ENCODE data around the gene PHEX. TPM values are rescaled to one million over a fixed set of nuclear protein-coding genes. Genes with fewer than 3 reads are reported as not detected.

The PHEX gene
- total RNA-seq, 1 experiment from 2014 or later: 0.27 TPM

- H3K27me3 ChIP-seq (ENCODE audit: insufficient read depth, low read length): no peaks in the 10 kb centered on the region
- H4K20me1 ChIP-seq (ENCODE audit: insufficient read depth): no peaks in the 10 kb centered on the region
- TF ChIP-seq EGR1 (IDR thresholded peaks at IDR 0.05; ENCODE audit: low read depth) (no peak), POLR2AphosphoS5 (IDR thresholded peaks at IDR 0.05; ENCODE audit: low read depth, low read length) (no peak), MAX (IDR thresholded peaks at IDR 0.05) (no peak), CBX3 (IDR thresholded peaks at IDR 0.05; ENCODE audit: low read depth) (no peak), ZFX (IDR thresholded peaks at IDR 0.05) (no peak), FOSL1 (IDR thresholded peaks at IDR 0.05; ENCODE audit: low read depth) (no peak), REST (IDR thresholded peaks at IDR 0.05; ENCODE audit: low read depth) (no peak), ATF3 (IDR thresholded peaks at IDR 0.05) (no peak), ZNF274 (IDR thresholded peaks at IDR 0.05; ENCODE audit: low read depth, low read length) (no peak), TCF7L2 (IDR thresholded peaks at IDR 0.05; ENCODE audit: borderline replicate concordance, extremely low read depth, insufficient read depth, insufficient read length) (no peak), POLR2A (IDR thresholded peaks at IDR 0.05; ENCODE audit: borderline replicate concordance, extremely low read depth, insufficient read depth, insufficient read length) (no peak)
- no peak overlapping the region for H3K4me2 ChIP-seq (ENCODE audit: low read length)
- H3K79me2 ChIP-seq (ENCODE audit: insufficient read depth, low read length): no peaks in the 10 kb centered on the region
- intact Hi-C loops (cut with micrococcal nuclease): no loop called here
- ATAC-seq (no peak), DNase-seq (ENCODE audit: low read depth, low spot score) (no peak)
- no peaks in the 10 kb centered on the region for H3K36me3 ChIP-seq (ENCODE audit: control insufficient read depth in 1 of 2, insufficient read depth in 2 of 2, low read length in 2 of 2)
- no peaks in the 10 kb centered on the region for H3K9me3 ChIP-seq (ENCODE audit: control insufficient read depth in 1 of 2, insufficient read depth in 1 of 2, low read depth in 1 of 2, low read length in 2 of 2)
- no peaks in the 10 kb centered on the region for H3K9me2 ChIP-seq (ENCODE audit: insufficient read depth)
- BruUV-seq (replicated peaks): no TSS peak
- H3K9ac ChIP-seq (ENCODE audit: low read length): no peak overlapping the region
- no peak overlapping the region for H3K4me3 ChIP-seq (replicated peaks in 1 of 2; ENCODE audit: low read depth in 1 of 2, low read length in 2 of 2)
- H3K27ac ChIP-seq (ENCODE audit: low read depth, low read length): no peak overlapping the region
- CTCF ChIA-PET: no interaction called here
- H3K4me1 ChIP-seq (ENCODE audit: control insufficient read depth in 1 of 2, insufficient read depth in 2 of 2, low read length in 2 of 2): no peaks in the 10 kb centered on the region
- RAD21 ChIA-PET (ENCODE audit: low non-redundant PET in 1 of 2, low total read pairs in 2 of 2, uncharacterized antibody in 2 of 2, unreplicated experiment in 2 of 2): no interaction called here
- no peak overlapping the region for H2AFZ ChIP-seq (ENCODE audit: low read depth, low read length, poor library complexity, severe bottlenecking)
- POLR2A ChIA-PET: no interaction called here
These were observed 90.4 kb downstream of the PHEX start for GRCh38 chrX:22122510-22122909.

Measured in HCT116 (cell line).